ENCODE results near the gene TBC1D22A.
"Not testable (repeated sequence)": the region's sequence is repeated elsewhere in the genome, so short reads cannot be mapped to it uniquely, and the experiment has no call there.

The TBC1D22A gene

GRCh38 chr22:46774253-46774979 is 12.0 kb downstream of the TBC1D22A start:
- DNase-seq (ENCODE audit: low read depth) = no peak

- DNase-seq (ENCODE audit: low read depth) = no peak
Observed at GRCh38 chr22:46774980-46775849, 12.8 kb downstream of the TBC1D22A start.

GRCh38 chr22:46775850-46776826 is 13.7 kb downstream of the TBC1D22A start:
- DNase-seq (ENCODE audit: low read depth) = no peak

GRCh38 chr22:46776876-46777608 is 14.6 kb downstream of the TBC1D22A start:
- DNase-seq (ENCODE audit: low read depth) = no peak

- DNase-seq (ENCODE audit: low read depth) = no peak
Observed at GRCh38 chr22:46777609-46777970, 15.1 kb downstream of the TBC1D22A start.

- DNase-seq (ENCODE audit: low read depth) = no peak
Observed at GRCh38 chr22:46779023-46779422, 16.6 kb downstream of the TBC1D22A start.

GRCh38 chr22:46779651-46780050 is 17.2 kb downstream of the TBC1D22A start:
- DNase-seq (ENCODE audit: low read depth) = no peak

- DNase-seq (ENCODE audit: low read depth) = no peak
Observed at GRCh38 chr22:46780453-46780852, 18.0 kb downstream of the TBC1D22A start.

- no peak for DNase-seq (ENCODE audit: low read depth)
Observed at GRCh38 chr22:46781291-46781690, 18.8 kb downstream of the TBC1D22A start.

- not testable (repeated sequence) for DNase-seq (ENCODE audit: low read depth)
Observed at GRCh38 chr22:46782200-46782599, 19.8 kb downstream of the TBC1D22A start.

GRCh38 chr22:46783721-46784120 is 21.3 kb downstream of the TBC1D22A start:
- DNase-seq (ENCODE audit: low read depth) = peak; percentile 47

GRCh38 chr22:46788441-46789172 is 26.2 kb downstream of the TBC1D22A start:
- DNase-seq (ENCODE audit: low read depth) = no peak

GRCh38 chr22:46789992-46790391 is 27.5 kb downstream of the TBC1D22A start:
- DNase-seq (ENCODE audit: low read depth) = no peak

GRCh38 chr22:46791201-46791731 is 28.8 kb downstream of the TBC1D22A start:
- DNase-seq (ENCODE audit: low read depth) = peak; percentile 80

GRCh38 chr22:46792061-46792796 is 29.8 kb downstream of the TBC1D22A start:
- no peak for DNase-seq (ENCODE audit: low read depth)

- DNase-seq (ENCODE audit: low read depth) = no peak
Observed at GRCh38 chr22:46792841-46793261, 30.4 kb downstream of the TBC1D22A start.

GRCh38 chr22:46793497-46793896 is 31.0 kb downstream of the TBC1D22A start:
- no peak for DNase-seq (ENCODE audit: low read depth)

- DNase-seq (ENCODE audit: low read depth) = no peak
Observed at GRCh38 chr22:46794067-46794466, 31.6 kb downstream of the TBC1D22A start.

- no peak for DNase-seq (ENCODE audit: low read depth)
Observed at GRCh38 chr22:46794491-46794890, 32.0 kb downstream of the TBC1D22A start.

GRCh38 chr22:46795140-46795539 is 32.7 kb downstream of the TBC1D22A start:
- DNase-seq (ENCODE audit: low read depth) = no peak

All from iris pigment epithelial cell (primary cell).